HL-60/S4 treated with phorbol 12-myristate 13-acetate at 8.2 ng/mL for 4 days and 3 days (cell line): ENCODE measurements around the gene VTI1A.

Source experiments
- in situ Hi-C: fragments of 300-500 bp; cut with MboI; formaldehyde crosslinking; loops from 2 replicates; pipeline ENCODE4 v1.15.0; 2022; ENCODE audit warnings: low sequenced_read_pairs

Gene VTI1A

DNA sequence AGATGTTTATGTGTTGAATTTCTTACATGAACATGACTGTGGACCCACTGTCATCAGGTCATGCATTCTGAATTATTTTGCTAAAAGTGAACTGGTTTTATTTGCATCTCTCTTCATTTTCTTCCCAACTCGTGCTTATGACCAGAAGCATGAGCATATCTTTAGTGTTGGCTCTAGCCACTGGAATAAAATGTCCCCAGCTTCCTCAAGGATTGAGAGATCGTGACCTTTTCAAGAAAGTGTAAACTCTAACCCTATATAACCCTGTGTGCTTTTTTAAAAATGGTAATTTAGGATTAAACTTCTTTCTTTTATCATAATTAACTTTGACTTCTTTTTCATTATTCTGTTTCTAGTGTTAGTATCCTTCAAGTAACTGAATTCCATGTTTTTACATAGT, 55.5 kb downstream of the VTI1A start:
- in situ Hi-C loops, result no loop called here

DNA sequence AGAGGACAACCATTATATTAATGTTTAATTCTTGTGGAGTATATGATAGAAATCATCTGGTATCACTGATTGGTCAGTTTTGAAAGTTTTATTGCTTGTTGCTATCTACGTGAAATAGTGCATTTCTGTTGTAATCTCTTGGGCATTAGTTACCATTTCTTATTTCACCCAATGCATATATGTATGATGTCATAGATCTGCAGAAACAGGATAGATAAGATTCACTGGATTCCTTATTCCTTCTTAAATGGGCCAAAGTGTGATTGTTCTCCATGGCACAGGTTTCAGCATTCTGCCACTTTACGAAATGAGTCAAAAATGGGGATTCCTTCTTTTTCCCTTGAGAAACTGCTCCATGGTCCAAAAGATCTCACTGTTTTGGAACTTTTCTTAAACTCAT, 56.6 kb downstream of the VTI1A start:
- in situ Hi-C loops, result no loop called here

DNA sequence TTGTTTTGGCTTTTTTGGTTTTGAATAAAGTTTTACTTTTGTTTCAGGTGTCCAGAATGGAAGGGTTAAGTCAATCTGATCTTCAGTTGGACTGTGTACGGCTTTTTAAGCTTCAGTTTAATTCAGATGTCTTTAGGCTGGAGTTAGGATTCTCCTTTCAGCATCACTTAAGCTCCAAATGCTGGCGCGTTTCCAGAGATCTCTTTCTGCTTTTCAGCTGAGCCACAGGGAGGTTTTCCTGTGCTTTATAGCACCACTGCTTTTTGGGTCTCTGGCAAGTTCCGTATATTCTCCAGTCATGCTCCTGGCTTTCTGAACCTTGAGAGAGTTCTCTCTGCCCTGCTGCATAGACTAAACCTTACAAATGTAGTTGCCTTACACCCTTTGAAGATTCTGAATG, 60.0 kb downstream of the VTI1A start:
- in situ Hi-C loops, result no loop called here

DNA sequence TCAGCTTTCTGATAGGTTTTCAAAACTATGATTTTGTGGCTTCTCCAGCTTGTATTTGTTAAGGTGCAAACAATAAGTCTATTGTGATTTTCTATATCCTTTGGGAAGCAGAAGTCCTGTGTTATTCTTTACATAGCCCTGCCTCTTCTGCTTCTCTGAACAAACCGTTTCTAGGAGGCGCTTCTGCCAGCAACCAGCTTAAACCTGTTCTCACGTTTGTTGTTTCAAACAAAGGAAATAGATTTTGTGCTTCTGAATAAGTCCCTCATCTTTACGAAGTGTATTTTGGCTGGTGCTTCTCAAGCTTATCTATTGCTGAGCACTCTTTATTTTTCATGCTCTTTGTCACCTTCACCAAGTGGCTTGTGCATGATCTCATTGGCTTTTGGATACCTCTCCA, 61.0 kb downstream of the VTI1A start:
- in situ Hi-C loops, result no loop called here

DNA sequence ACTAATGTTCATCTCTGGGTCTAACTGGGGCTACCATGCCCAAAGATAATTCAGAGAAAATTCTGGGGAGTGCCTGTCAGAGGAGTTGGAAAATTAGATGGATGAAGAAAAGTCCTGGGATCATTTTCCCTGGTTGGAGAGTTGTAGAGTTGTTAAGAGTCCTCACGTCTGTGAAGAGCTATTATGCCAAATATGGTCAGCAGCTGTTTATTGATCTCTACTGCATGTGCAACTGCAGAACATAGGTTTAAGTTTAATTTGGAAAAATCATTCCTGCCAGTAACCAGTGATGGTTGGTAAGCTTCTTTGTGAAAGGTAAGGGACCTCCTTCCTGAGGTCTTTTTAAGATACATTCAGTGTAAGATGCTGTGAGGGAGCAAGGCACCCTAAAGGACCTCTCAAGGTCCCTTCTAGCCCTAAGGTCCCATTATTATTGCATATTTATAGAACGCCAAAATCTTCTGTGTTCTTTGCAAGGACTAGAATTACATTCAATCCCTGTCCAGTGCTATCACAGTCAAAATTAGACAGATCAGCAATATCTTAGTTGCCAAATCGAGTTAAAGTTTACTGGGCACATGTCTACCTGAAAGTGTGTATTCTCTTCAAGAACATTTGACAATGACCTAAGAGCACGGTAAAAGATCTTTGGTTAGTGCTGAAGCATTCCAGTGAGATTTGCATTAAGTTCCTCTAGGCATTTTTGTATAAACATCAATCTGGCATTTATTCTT, 62.7 kb downstream of the VTI1A start:
- in situ Hi-C loops, result no loop called here

DNA sequence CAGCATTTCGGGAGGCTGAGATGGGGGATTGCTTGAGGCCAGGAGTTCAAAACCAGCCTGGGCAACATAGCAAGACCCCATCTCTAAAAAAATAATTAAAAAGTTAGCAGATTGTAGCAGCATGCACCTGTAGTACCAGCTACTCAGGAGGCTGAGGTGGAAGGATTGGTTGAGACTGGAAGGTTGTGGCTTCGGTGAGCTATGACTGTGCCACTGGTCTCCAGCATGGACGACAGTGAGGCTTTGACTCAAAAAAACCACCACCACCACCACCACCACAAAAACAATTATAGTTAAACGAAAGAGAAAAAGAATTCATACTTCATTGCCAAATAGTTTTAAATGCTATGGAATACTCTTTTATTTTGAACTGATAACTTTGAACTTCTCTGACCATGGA, 63.4 kb downstream of the VTI1A start:
- in situ Hi-C loops, result no loop called here

DNA sequence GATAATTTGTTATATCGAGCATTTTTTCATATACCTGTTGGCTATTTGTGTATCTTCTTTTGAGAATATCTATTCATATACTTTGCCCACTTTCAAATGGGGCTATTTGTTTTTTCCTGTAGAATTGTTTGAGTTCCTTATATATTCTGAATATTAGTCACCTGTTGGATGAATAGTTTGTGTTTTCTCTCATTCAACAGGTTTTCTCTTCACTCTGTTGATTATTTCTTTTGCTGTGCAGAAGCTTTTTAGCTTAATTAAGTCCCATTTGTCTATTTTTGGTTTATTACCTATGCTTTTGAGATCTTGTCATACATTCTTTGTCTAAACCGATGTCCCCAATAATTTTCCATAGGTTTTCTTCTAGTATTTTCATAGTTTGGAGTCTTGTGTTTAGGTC, 65.3 kb downstream of the VTI1A start:
- in situ Hi-C loops, result no loop called here

DNA sequence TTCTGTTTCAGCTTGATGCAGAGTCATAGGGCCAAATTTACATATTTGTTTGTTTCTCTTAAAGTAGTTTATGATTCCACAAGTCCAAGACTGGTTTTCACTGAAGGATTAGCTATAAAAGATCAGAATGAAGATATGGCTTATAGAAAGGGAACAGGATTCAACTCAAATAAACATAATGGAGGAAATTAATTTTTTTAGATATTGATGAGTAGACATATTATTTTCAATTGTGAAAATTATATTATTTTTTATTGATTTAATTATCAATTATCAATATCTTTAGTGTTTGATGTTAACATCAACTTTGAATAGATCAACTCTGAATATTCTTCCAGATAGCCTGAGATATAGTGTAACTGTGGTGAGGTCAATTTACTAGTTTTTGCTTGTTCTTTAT, 68.1 kb downstream of the VTI1A start:
- in situ Hi-C loops, result no loop called here

DNA sequence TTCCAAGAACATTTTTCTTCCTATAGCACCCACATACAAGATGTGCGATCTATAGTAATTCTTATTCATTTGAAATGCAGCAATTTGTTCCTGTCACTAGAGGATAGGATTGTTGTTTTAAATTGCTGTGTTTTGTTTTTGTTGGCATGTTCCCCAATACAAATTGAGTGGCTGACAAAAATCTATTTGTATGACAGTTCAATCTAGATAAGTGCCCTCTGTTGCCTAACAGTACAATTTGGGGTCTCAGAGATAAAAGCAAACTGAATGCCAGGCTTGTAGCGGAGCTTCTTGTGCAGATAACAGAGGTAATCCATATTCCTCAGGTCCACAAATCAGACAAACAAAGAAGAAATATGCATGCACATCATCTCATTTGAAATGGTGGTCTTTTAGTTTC, 68.8 kb downstream of the VTI1A start:
- in situ Hi-C loops, result no loop called here

DNA sequence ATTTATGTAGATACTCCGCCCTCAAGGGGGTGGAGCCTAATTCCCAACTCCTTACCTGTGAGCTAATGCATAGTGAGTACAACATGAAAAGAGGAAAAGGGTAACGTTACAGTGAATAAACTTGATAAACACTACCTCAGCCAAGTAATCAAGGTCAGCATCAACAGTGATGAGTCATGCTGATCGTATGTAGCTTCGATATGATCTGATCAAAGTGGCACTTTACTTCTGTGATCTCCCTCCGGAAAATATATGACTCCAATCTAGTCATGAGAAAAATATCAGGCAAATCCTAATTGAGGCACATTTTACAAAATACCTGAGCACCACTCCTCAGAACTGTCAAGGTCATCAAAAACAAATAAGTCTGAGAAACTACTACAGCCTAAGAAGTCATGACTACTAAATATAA, 70.4 kb downstream of the VTI1A start:
- in situ Hi-C loops, result no loop called here

DNA sequence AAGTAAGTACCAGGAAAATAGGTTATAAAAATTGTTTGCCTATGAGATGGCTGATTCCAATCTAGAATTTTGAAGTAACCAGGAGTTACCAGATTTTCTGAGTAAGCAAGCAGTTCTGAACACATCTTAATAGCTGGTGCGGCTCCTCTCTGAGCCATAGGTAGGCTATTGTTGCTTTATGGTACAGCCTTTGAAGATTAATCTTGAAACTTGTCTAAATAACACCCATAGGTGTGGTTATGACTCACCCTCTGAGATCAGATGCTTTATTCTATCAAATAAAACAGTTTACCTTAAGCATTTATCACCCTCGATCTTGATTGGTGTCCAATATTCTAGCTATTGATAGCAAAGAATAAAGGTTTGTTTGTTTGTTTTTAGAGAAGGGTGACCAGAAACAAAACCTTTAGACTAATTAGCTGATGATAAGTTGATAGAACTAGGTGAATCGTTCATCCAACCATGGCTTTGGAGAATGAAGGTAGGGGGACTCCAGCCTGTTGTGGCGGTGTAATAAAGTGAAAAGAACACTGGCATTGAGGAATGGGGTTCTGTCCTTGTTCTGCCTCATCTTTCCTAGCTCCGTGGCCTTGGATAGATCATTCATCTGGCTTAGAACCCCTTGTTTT, 72.2 kb downstream of the VTI1A start:
- in situ Hi-C loops, result no loop called here

DNA sequence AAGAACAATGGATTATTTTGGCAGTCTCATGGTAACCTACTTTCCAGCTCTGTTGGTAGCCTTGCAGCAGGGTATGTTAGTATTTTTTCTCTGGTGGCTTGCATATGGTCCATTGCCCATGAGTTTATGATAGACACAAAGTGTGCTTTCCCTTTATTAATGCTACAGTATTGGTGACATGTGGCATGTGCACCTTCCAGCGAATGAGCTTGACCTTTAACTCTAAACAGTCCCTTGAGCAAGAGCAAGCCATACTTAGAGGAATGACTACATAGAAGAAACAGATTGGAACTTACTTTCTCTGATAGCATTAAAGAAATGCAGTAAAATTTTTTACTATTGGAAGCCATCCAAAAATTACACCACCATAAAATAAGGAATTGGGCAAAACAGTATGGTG, 73.9 kb downstream of the VTI1A start:
- in situ Hi-C loops, result no loop called here

DNA sequence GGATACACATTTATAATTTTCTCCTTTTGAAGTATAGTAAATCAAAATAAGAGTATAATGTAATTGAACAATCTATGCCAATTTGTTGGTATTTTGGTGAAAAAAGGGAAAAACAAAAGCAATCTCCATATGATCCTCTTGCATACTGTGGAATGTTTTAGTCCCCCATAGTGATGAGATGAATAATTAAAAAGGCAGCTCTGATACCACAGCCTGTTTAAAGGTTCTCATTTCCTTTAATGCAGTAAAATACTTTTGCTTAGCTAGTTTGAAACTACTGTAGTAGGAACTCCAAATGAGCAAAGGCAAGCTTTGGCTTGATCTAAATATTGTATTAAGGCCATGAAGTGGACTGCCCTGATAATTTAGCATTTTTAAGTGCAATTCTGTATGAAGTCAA, 77.6 kb downstream of the VTI1A start:
- in situ Hi-C loops, result no loop called here

DNA sequence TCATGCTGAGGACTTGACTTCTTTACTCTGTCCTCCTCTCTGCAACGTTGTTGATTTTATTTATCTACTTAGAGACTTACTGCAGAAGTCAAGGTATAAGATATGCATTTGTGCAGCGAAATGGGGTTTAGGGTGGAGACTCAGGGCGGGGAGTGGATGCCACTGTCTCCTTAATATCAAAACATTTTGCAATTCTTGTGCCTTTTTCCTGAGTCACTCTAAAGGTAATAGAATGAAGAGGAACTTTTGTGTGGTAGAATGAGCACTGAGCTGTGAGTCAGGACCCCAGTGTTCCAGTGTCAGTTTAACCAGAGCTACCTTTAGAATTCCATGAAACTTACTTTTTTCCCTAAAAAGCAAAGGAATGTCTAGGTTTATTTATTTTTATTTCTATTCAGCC, 78.2 kb downstream of the VTI1A start:
- in situ Hi-C loops, result no loop called here

DNA sequence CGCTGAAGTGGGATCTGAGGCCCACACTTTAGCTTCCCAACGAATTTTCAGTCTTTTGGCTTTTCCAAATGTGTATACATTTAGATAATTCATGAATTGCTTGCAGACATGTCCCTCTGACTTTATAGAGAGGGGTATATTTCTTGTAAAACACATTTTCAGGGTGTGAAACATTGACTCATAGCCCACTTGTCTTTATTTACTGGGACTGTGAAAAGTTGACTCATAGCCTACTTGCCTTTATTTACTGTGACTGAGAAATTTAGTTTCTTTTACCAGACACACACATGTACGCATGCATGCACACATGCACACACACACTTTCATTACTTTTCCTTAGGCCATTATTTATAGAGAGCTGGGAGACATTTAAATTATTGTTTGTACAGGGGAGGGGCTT, 79.1 kb downstream of the VTI1A start:
- in situ Hi-C loops, result no loop called here

DNA sequence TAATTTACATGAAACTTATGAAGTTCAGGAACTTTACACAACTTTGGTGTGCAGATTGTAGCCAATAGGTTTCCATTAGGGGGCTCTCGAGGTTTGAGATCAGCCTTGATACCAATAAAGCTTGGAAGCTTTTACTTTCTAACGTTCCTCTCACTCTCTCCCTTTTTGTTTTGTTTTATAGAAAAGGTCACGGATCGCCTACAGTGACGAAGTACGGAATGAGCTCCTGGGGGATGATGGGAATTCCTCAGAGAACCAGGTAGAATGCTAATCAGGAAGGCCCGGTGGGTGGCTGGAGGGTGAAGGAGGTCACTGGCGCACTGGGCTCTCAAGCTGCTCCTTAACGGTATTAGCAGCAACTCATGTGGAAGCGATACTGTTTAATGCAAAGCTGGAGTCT, 79.9 kb downstream of the VTI1A start:
- in situ Hi-C loops, result no loop called here

DNA sequence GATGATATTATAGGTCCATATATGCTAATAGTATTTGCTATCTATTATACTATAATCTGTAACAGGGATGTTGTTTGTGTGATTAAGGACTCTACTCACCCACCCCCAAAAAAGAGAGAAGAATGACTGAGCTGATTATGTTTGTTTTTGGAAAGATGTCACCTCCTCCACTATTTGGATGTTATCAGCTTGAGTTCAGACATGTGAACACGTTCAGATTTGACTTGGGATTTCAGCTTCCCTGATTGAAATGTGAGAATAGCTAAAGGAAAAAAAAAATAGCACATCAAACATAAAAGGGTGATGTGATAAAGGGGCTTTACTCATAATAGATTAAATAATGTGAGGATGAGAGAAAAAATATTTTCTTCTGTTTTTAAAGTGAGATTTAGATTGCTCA, 81.2 kb downstream of the VTI1A start:
- in situ Hi-C loops, result no loop called here

DNA sequence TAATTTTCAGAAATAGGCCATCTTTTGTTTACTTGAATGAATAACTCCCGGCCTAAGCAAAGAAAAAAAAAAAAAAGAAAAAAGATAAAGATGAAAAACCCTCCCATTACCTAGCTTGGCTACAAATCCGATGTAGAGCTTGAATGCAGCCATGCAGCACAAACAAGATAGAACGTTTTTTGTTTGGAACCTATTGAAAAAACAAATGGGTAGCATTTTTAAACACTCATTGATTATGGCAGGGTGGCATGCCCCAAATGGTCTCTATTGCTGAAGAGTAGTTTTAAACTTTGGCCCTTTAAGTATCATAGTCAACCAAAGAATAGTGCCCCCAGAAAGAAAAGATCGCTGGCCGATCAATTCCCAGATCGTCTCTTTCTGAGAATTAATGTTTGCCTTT, 84.4 kb downstream of the VTI1A start:
- in situ Hi-C loops, result no loop called here

DNA sequence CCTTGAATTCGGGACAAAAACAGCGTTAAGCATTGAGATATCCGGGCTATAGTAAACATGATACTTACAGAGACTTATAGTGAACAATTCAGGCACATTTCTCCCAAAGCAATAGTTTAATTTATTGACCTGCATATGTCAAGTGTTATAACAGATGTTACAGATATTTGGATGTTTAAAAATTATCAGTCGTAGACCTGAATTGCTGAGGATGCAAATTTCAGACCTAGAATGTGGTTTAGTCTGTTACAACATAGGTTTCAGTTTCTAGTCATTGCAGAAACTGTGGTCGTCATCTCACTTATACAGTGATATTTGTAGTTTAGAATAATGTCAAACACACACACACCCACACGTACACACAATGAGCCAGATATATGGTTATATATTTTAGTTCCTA, 85.2 kb downstream of the VTI1A start:
- in situ Hi-C loops, result no loop called here

DNA sequence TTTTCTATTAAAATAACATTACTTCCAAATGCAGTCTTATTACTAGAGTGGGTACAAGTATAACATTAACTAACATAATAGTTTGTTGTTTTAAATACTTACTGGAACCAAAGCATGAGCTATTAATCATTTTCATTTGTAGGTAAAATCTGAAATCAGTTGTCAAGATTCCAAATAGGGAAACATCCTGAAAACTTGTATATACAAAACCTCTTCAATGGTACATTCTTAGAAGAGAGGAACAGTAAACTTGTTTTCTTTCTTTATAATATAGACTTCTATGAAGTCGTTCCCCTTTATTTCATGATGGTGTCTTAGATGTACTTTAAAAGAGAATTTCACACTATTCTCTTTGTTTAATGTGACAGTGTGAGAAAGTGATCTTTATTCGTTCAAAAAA, 85.9 kb downstream of the VTI1A start:
- in situ Hi-C loops, result no loop called here

DNA sequence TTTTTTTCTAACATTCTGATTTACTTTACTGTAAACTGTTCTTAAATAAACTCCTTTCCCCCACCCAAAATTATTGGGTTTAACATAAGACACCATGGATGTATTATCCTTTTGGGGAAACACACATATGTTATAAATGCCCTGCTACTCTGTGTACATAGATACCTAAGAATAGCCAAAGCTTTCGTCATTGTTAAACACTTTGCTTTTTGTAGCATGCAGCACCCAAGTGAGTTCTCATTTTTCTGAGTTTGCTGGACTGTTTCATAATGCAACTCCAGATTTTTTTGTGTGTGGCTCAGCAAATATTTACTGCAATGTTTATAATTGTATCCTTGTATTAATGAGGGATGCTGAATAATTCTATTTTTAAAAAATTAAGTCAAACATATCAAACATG, 86.9 kb downstream of the VTI1A start:
- in situ Hi-C loops, result no loop called here

DNA sequence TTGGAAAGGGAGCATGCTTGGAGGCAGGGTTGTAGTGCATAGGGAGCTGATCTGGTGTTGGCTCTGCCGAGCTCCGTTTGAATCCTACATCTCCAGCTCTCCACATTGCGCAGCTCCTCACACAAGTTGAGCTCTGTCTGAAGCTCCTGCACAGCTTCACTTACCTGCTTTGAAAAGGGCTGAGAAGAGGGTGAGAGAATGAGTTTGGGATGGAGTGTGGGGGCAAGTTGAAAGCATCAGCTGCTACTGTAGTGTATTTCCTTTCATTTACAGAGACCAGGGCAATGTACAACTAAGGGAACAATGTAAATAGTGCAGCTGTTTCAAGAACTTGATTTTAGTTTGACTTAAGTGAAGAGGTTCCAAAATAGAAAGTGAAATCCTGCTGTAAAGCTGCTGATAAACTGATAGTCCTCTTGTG, 88.5 kb downstream of the VTI1A start:
- in situ Hi-C loops, result no loop called here

DNA sequence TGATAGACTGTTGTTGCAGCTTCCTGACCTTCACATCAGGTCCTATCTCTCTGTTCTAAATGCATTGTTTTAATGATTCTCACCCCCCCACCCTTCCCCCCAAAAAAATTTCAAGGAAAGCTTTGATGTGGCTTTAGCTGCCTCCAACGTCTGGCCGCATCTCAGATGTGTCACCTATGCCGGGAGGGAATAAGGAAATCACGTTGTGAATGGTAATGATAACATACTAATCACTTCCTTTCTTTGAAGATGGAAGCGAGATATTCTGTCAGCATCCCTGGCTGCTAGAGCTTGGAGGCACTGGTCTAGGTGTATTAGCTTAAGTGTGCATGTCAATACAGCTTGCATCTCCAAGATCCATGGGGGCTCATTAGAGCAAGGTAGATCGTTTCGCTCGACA, 89.6 kb downstream of the VTI1A start:
- in situ Hi-C loops, result no loop called here
